Naive thymus-derived CD4-positive, alpha-beta T cell (primary cell): ENCODE data around the gene C15orf39. TPM values are rescaled to one million over a fixed set of nuclear protein-coding genes. Genes with fewer than 3 reads are reported as not detected.

ENCODE experiments used
- ATAC-seq: fragments of 150-1000 bp; cut with Tn5 transposase; 2 replicates; pipeline ENCODE4 v1.10.0; 2021; ENCODE audit warnings: mild to moderate bottlenecking, moderate library complexity
- CTCF ChIA-PET: fragments of 350-600 bp; sonication (Branson Sonifier 250); formaldehyde crosslinking; loops from one replicate; lab custom pipeline; 2021; ENCODE audit warnings: antibody characterized with exemption; lab: Charles Lee
- POLR2A ChIA-PET: fragments of 350-600 bp; sonication (Branson Sonifier 250); formaldehyde crosslinking; loops from one replicate; lab custom pipeline; 2021; ENCODE audit warnings: antibody characterized with exemption, inconsistent platforms; lab: Charles Lee
- DNase-seq, 9 donors: peaks; one replicate each; pipeline versions ENCODE4 v3.0.0 to v3.0.0-alpha.2; 2020 to 2022; ENCODE audit warnings: mixed read lengths in 1 of 9
- H3K27ac ChIP-seq: one replicate; pipeline ENCODE4 v1.7.0; 2013; ENCODE audit warnings: mild to moderate bottlenecking, low read depth, low read length, moderate library complexity
- H3K27me3 ChIP-seq, 2 donors: one replicate each; pipeline ENCODE4 v1.7.0; 2013; ENCODE audit warnings: low read length in 2 of 2, mild to moderate bottlenecking in 2 of 2, moderate library complexity in 2 of 2; ENCODE audit not compliant: control insufficient read depth in 2 of 2, insufficient read depth in 2 of 2
- H3K36me3 ChIP-seq, 3 experiments: 1 replicate in 2 of 3; 2 replicates in 1 of 3; pipeline ENCODE4 v1.7.0; 2013; ENCODE audit warnings: low read length in 3 of 3, mild to moderate bottlenecking in 3 of 3, moderate library complexity in 1 of 3; ENCODE audit not compliant: insufficient read depth in 3 of 3, control insufficient read depth in 2 of 3
- H3K4me1 ChIP-seq, 2 donors: one replicate each; pipeline ENCODE4 v1.7.0; 2013; ENCODE audit warnings: low read length in 2 of 2, mild to moderate bottlenecking in 2 of 2, moderate library complexity in 1 of 2; ENCODE audit not compliant: control insufficient read depth in 2 of 2, insufficient read depth in 2 of 2
- H3K4me3 ChIP-seq: 2 replicates; pipeline ENCODE4 v1.7.0; 2013; ENCODE audit warnings: mild to moderate bottlenecking, low read length
- H3K9me3 ChIP-seq, 3 experiments: 1 replicate in 2 of 3; 2 replicates in 1 of 3; pipeline ENCODE4 v1.7.0; 2013; ENCODE audit warnings: low read length in 3 of 3; ENCODE audit not compliant: control insufficient read depth in 2 of 3
- H3K27ac Mint-ChIP-seq, 9 donors: one replicate each; pipeline ENCODE4 v1.8.0; 2020 to 2022; ENCODE audit warnings: mixed read lengths in 9 of 9, mild to moderate bottlenecking in 8 of 9, moderate library complexity in 5 of 9, inconsistent platforms in 2 of 9
- H3K27me3 Mint-ChIP-seq, 5 donors: one replicate each; pipeline ENCODE4 v1.8.0; 2021 to 2022; ENCODE audit warnings: mixed read lengths in 5 of 5, mild to moderate bottlenecking in 1 of 5
- H3K36me3 Mint-ChIP-seq, 5 donors: one replicate each; pipeline ENCODE4 v1.8.0; 2020 to 2022; ENCODE audit warnings: mixed read lengths in 5 of 5, mild to moderate bottlenecking in 3 of 5, inconsistent platforms in 1 of 5
- H3K4me1 Mint-ChIP-seq, 7 donors: one replicate each; pipeline ENCODE4 v1.8.0; 2020 to 2022; ENCODE audit warnings: mixed read lengths in 7 of 7, mild to moderate bottlenecking in 3 of 7, inconsistent platforms in 1 of 7
- H3K4me3 Mint-ChIP-seq, 10 donors: one replicate each; pipeline ENCODE4 v1.8.0; 2020 to 2022; ENCODE audit warnings: mild to moderate bottlenecking in 10 of 10, mixed read lengths in 10 of 10, moderate library complexity in 6 of 10, inconsistent platforms in 2 of 10
- H3K9me3 Mint-ChIP-seq, 11 donors: one replicate each; pipeline ENCODE4 v1.8.0; 2020 to 2022; ENCODE audit warnings: mixed read lengths in 11 of 11, mild to moderate bottlenecking in 4 of 11, inconsistent platforms in 1 of 11, moderate library complexity in 1 of 11
- intact Hi-C, 2 donors: fragments of 100-400 bp; cut with micrococcal nuclease; formaldehyde crosslinking; loops; one replicate each; pipeline ENCODE4 v1.15.1; 2023
- polyA plus RNA-seq, 2 donors: library from polyadenylated mRNA; unstranded; fragments of 300-500 nt; fragmentation: Illumina TruSeq; gene quantifications; one replicate each; pipeline ENCODE4 v1.2.3, GENCODE V29; 2021
- total RNA-seq, 6 experiments: library from RNA in 5 of 6; stranded (reverse) in 5 of 6; gene quantifications; 1 replicate in 5 of 6; 2 replicates in 1 of 6; pipeline ENCODE4 v1.2.3 and lab custom pipeline; 2021 to 2026

The C15orf39 gene
- total and polyA plus RNA-seq, 7 experiments from 2014 or later = 2.1 to 124 (median 31.9) TPM

- H3K4me3 Mint-ChIP-seq = peak overlapping the region in 1 of 10 donors; percentile 74
- ChIA-PET POLR2A (no interaction called here), CTCF (interaction anchor here (0.7 kb wide), 1 partner anchor 12 kb away, joined by 3 read pairs; no protein-coding TSS in a partner anchor)
- peak overlapping the region in 1 of 9 donors; percentile 51 for H3K27ac Mint-ChIP-seq
- Histone ChIP-seq H3K9me3 (no peaks in the 10 kb centered on the region), H3K36me3 (no peaks in the 10 kb centered on the region), H3K27ac (no peak overlapping the region), H3K27me3 (no peaks in the 10 kb centered on the region), H3K4me3 (no peak overlapping the region), H3K4me1 (no peaks in the 10 kb centered on the region)
- ATAC-seq (peak; percentile 24), DNase-seq (peak in 1 of 9 donors; percentile 52)
- peaks cover 0 to 12% (median 0%) of the 10 kb centered on the region in 11 donors for H3K9me3 Mint-ChIP-seq
- H3K27me3 Mint-ChIP-seq = peaks cover 0 to under 1% (median 0%) of the 10 kb centered on the region in 5 donors
- peaks cover 0 to 51% (median 0%) of the 10 kb centered on the region in 7 donors for H3K4me1 Mint-ChIP-seq
- intact Hi-C loops = no loop called here
- peaks cover 0 to 20% (median 0%) of the 10 kb centered on the region in 5 donors for H3K36me3 Mint-ChIP-seq
Observed at GRCh38 chr15:75171408-75171807, 30.3 kb upstream of the C15orf39 start.

- ChIA-PET CTCF (no interaction called here), POLR2A (no interaction called here)
- H3K4me3 Mint-ChIP-seq = no peak overlapping the region
- no peak overlapping the region for H3K27ac Mint-ChIP-seq
- Histone ChIP-seq H3K4me3 (no peak overlapping the region), H3K4me1 (no peaks in the 10 kb centered on the region), H3K36me3 (no peaks in the 10 kb centered on the region), H3K27ac (no peak overlapping the region), H3K27me3 (no peaks in the 10 kb centered on the region), H3K9me3 (no peaks in the 10 kb centered on the region)
- peaks cover 0 to 12% (median 0%) of the 10 kb centered on the region in 11 donors for H3K9me3 Mint-ChIP-seq
- no peak for ATAC-seq
- H3K27me3 Mint-ChIP-seq = peaks cover 0 to 9% (median 3%) of the 10 kb centered on the region in 5 donors
- intact Hi-C loops = no loop called here
- peaks cover 0 to 20% (median 0%) of the 10 kb centered on the region in 5 donors for H3K36me3 Mint-ChIP-seq
- H3K4me1 Mint-ChIP-seq = peaks cover 0 to 56% (median 0%) of the 10 kb centered on the region in 7 donors
- DNase-seq = no peak
Observed at GRCh38 chr15:75172284-75172820, 29.3 kb upstream of the C15orf39 start.

GRCh38 chr15:75174102-75174501, 27.6 kb upstream of the C15orf39 start:
- no peaks in the 10 kb centered on the region for H3K4me1 ChIP-seq
- no peaks in the 10 kb centered on the region for H3K27me3 ChIP-seq
- no peak overlapping the region for H3K27ac Mint-ChIP-seq
- H3K36me3 Mint-ChIP-seq = peaks cover 0 to 13% (median 0%) of the 10 kb centered on the region in 5 donors
- ChIA-PET POLR2A (no interaction called here), CTCF (no interaction called here)
- no peak for ATAC-seq
- H3K27ac ChIP-seq = no peak overlapping the region
- peaks cover 0 to 7% (median 0%) of the 10 kb centered on the region in 11 donors for H3K9me3 Mint-ChIP-seq
- no peak overlapping the region for H3K4me3 ChIP-seq
- H3K4me3 Mint-ChIP-seq = no peak overlapping the region
- intact Hi-C loops = no loop called here
- H3K4me1 Mint-ChIP-seq = peaks cover 0 to 52% (median 3%) of the 10 kb centered on the region in 7 donors
- peaks cover 3 to 22% (median 10%) of the 10 kb centered on the region in 5 donors for H3K27me3 Mint-ChIP-seq
- H3K9me3 ChIP-seq = no peaks in the 10 kb centered on the region
- no peak for DNase-seq
- H3K36me3 ChIP-seq = no peaks in the 10 kb centered on the region

- DNase-seq (no peak), ATAC-seq (no peak)
- intact Hi-C loops = no loop called here
- peaks cover 7 to 28% (median 16%) of the 10 kb centered on the region in 5 donors for H3K27me3 Mint-ChIP-seq
- no peak overlapping the region for H3K27ac Mint-ChIP-seq
- ChIA-PET POLR2A (no interaction called here), CTCF (no interaction called here)
- Histone ChIP-seq H3K9me3 (no peaks in the 10 kb centered on the region), H3K4me1 (no peaks in the 10 kb centered on the region), H3K36me3 (no peaks in the 10 kb centered on the region), H3K4me3 (no peak overlapping the region), H3K27me3 (peaks cover 0 to 6% of the 10 kb centered on the region in 2 donors), H3K27ac (no peak overlapping the region)
- H3K36me3 Mint-ChIP-seq = peaks cover 0 to 6% (median 0%) of the 10 kb centered on the region in 5 donors
- no peak overlapping the region for H3K4me3 Mint-ChIP-seq
- peaks cover 0 to 2% (median 0%) of the 10 kb centered on the region in 11 donors for H3K9me3 Mint-ChIP-seq
- H3K4me1 Mint-ChIP-seq = peaks cover 2 to 49% (median 7%) of the 10 kb centered on the region in 7 donors
Observed at GRCh38 chr15:75174729-75175128, 27.0 kb upstream of the C15orf39 start.

GRCh38 chr15:75176396-75176761, 25.3 kb upstream of the C15orf39 start:
- no peaks in the 10 kb centered on the region for H3K36me3 ChIP-seq
- CTCF ChIA-PET = no interaction called here
- no peak for ATAC-seq
- H3K27ac ChIP-seq = no peak overlapping the region
- peaks cover 21 to 43% (median 31%) of the 10 kb centered on the region in 5 donors for H3K27me3 Mint-ChIP-seq
- peaks cover 0 to 2% (median 0%) of the 10 kb centered on the region in 5 donors for H3K36me3 Mint-ChIP-seq
- H3K9me3 Mint-ChIP-seq = no peaks in the 10 kb centered on the region
- peaks cover 4 to 35% (median 7%) of the 10 kb centered on the region in 7 donors for H3K4me1 Mint-ChIP-seq
- H3K4me3 Mint-ChIP-seq = peak overlapping the region in 1 of 10 donors; percentile 23
- H3K27ac Mint-ChIP-seq = no peak overlapping the region
- no peaks in the 10 kb centered on the region for H3K9me3 ChIP-seq
- no peak overlapping the region for H3K4me3 ChIP-seq
- no peak for DNase-seq
- no peaks in the 10 kb centered on the region for H3K4me1 ChIP-seq
- POLR2A ChIA-PET = no interaction called here
- H3K27me3 ChIP-seq = peaks cover 0 to 7% of the 10 kb centered on the region in 2 donors
- intact Hi-C loops = no loop called here

- Mint-ChIP-seq H3K27ac (peak overlapping the region in 1 of 9 donors; percentile 81), H3K27me3 (peaks cover 28 to 50% (median 40%) of the 10 kb centered on the region in 5 donors), H3K4me3 (peak overlapping the region in 2 of 10 donors; percentile 11 to 55), H3K9me3 (no peaks in the 10 kb centered on the region), H3K36me3 (no peaks in the 10 kb centered on the region), H3K4me1 (peaks cover 4 to 31% (median 7%) of the 10 kb centered on the region in 7 donors)
- ChIA-PET POLR2A (no interaction called here), CTCF (no interaction called here)
- DNase-seq (no peak), ATAC-seq (peak; percentile 18)
- Histone ChIP-seq H3K4me3 (no peak overlapping the region), H3K9me3 (no peaks in the 10 kb centered on the region), H3K27me3 (peaks cover 0 to 7% of the 10 kb centered on the region in 2 donors), H3K27ac (no peak overlapping the region), H3K36me3 (no peaks in the 10 kb centered on the region), H3K4me1 (no peaks in the 10 kb centered on the region)
- intact Hi-C loops = no loop called here
Observed at GRCh38 chr15:75177360-75178071, 24.2 kb upstream of the C15orf39 start.
